GM12891 (cell line): ENCODE results near the gene KIAA0319L.

Experiments used
- POLR2A ChIP-seq: IDR thresholded peaks from 2 replicates; pipeline ENCODE4 v1.6.1; 2011; ENCODE audit warnings: low read depth, low read length, control low read depth
- POLR2AphosphoS5 ChIP-seq: IDR thresholded peaks from 2 replicates; pipeline ENCODE4 v1.6.1; 2011; ENCODE audit warnings: low read depth, low read length, control low read depth

- TF ChIP-seq POLR2A = peak; percentile 45; the same call in 1 of the 2 replicates
- no peak for TF ChIP-seq POLR2AphosphoS5
Observed at GRCh38 chr1:35539073-35539823, 18.0 kb downstream of the KIAA0319L start.
